Glomerular visceral epithelial cell (primary cell): Measurements from ENCODE around the gene NPIPB6.

Experiments
- DNase-seq: peaks from one replicate; pipeline ENCODE4 v3.0.0-alpha.2; 2016; ENCODE audit errors: extremely low spot score

NPIPB6 gene

GRCh38 chr16:28300327-28300726 lies 63.0 kb downstream of the NPIPB6 start:
- no peak for DNase-seq

- no peak for DNase-seq
These were observed 64.8 kb downstream of the NPIPB6 start for GRCh38 chr16:28298511-28298878.

- DNase-seq = no peak
These were observed 65.4 kb downstream of the NPIPB6 start for GRCh38 chr16:28297784-28298510.

GRCh38 chr16:28297308-28297707 lies 66.0 kb downstream of the NPIPB6 start:
- DNase-seq = no peak

GRCh38 chr16:28295276-28295675 lies 68.0 kb downstream of the NPIPB6 start:
- DNase-seq = no peak

GRCh38 chr16:28294201-28294600 lies 69.1 kb downstream of the NPIPB6 start:
- DNase-seq = no peak

- DNase-seq = no peak
These were observed 69.7 kb downstream of the NPIPB6 start for GRCh38 chr16:28293601-28293960.

- no peak for DNase-seq
These were observed 70.3 kb downstream of the NPIPB6 start for GRCh38 chr16:28292731-28293600.
